ENCODE results near the gene NEK7.
"Not testable (repeated sequence)": the region's sequence is repeated elsewhere in the genome, so short reads cannot be mapped to it uniquely, and the experiment has no call there.

Gene NEK7

DNA sequence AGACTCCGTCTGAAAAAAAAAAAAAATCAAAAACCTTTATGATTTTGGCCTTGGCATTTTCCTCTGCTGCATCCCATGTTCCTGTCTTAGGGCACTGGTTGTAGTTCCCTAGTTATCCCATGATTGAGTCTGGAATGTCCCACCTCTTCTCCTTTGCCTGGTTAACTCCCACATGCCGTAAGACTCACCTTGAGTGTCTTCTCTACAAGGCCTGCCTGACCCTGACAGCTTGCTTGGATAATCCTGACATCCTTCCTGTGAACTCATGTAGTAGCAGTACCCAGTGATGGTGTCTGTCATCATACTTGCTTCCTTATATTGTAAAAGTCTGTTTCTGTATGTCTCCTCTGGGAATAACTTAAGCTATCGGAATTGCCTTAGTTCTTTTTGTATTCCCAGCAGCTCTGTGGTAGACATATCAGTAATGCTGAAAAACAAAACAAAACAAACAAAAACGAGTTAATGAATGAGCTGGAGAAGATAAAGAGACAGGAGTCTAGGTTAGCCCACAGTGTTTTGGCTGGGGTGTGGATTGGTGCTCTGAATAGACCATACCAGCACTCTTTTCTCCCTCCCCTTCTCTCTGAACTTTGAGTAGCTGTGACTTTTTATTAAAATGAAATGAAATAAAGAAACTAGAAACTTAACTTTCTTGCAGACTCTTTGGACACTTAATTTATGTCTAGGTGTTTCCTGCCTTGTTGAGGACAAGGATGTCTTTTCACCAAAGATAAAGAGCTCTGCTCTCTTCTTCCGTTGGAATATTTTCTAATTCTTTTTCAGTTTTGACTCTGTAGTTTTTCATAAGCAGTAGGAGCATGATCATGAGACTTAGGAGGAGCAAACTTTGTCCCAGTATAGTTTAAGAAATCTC lies 15.1 kb downstream of the NEK7 start:
- DNase-seq (ENCODE audit: low spot score) = no peak

DNA sequence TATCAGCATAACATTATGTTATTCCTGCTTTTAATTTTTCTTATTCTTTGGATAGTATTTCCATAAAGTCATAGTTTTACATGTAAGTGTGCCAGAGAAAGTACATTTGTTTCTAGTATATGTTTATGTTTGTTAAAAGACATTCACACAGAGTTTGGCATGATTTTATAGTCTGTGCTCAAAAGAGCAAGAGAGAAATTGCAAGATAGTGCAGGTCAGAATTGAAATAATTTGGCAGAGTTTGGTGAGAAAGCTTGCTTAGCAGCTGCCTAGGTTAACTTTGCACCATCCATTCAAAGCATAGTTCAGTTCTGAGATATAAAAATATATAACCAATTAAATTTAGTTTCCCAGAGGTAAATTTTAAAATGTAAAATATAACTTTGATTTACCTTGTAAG lies 17.0 kb downstream of the NEK7 start:
- no peak for DNase-seq (ENCODE audit: low spot score)

DNA sequence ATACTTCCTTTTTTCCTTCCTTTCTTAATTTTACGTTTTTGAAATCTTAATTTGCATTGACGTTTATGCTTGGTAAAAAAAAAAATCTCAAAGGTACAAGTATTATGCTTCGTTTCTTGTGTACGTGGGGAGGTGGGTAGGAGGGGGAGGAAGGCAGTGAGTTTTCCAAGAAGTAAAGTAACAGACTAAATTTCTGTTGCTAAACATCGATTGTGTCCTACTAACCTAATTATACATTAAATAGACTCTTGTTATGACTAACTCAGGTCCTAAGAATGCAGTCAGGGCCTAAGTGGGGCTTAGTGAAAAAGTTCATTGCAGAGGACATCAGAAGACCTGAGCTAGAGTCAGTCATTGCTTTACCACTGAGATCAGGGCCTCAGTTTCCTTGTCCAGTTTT lies 17.5 kb downstream of the NEK7 start:
- DNase-seq (ENCODE audit: low spot score) = no peak

DNA sequence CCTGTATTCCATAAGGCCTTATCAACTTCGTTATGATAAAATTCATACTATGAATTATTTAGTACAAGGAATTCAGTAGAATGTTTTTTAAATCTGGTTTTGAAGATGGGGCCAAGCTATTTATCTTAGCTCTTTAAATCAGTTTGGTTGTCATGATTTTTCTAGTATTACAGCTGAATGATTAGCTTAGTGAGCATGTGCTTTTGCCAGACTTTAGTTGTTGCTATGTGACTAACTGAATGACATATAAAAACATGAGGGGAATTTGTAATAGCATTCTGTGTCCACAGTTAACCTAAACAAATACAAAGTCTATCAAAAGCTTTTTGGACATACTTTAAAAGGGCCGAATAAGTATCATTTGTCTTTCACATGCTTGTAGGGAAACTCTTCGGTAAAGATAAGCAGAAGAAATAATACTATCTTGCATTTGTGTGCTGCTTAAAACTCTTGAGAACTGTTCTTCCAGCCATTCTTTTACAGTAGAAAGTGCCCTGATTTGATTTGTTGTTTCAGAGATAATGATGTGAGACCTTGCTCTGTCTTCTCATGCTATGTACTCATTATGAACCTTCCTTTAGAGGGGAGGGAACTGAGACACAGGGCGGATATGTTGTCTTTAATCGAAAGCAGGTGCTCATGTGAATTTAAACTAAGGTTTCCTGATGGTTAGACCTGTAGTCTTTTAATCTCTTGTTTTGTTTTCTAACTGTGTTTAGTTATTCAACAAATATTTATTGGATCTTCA lies 18.8 kb downstream of the NEK7 start:
- DNase-seq (ENCODE audit: low spot score) = no peak

DNA sequence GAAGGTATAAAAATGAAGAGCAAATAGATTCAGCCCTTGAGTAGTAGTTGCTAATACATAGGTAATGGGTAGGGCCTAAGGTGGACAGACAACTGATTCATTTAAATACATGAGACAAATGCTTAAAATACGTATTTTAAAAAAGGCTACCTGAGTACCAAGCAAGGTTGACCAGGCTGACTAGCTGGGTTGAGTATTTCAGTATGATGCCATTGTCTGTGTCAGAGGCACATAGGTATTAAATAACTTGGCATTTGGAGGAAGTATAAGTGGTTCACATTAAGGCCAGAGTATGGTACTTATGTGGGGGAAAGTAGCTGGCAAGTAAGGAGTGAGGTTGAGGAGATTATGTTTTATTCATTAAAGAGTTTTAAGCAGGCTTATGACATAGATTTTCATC lies 19.4 kb downstream of the NEK7 start:
- no peak for DNase-seq (ENCODE audit: low spot score)

DNA sequence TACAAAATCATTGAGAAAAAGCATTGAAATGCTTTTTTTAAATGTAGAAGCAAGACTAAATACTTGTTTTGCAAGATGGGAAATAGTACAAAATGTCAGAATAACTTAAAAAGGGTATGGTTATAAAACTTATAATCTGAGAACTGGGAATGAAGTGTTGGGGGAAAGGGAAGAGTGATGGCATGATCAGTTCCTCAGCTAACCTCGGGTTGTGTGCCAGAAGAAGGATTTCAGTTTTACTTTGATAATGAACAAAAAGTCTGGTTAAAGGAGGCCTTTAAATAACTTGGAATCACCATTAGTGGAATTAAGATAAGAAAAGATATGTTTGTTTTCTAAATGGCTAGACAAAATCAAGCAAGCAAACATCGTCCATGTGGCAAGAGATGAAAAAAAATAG lies 20.7 kb downstream of the NEK7 start:
- DNase-seq (ENCODE audit: low spot score) = no peak

DNA sequence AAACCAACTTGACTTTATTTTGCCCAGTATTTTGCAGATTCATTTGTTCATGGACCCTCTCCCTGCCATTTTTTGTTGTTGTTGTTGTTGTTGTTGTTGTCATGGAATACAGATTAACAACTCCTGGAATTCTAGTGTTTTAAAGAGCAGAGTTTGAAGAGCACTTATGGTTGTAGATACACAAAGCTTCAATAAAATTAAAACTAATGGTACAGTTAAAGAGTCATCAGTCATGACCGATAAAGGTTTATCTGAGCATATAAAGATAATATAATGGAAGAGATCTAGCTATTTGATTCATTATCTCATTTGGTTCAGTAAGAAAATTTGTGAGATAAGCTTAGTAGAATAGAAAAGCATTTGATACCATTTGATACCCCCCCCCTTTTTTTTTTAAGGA lies 21.8 kb downstream of the NEK7 start:
- DNase-seq (ENCODE audit: low spot score) = no peak

DNA sequence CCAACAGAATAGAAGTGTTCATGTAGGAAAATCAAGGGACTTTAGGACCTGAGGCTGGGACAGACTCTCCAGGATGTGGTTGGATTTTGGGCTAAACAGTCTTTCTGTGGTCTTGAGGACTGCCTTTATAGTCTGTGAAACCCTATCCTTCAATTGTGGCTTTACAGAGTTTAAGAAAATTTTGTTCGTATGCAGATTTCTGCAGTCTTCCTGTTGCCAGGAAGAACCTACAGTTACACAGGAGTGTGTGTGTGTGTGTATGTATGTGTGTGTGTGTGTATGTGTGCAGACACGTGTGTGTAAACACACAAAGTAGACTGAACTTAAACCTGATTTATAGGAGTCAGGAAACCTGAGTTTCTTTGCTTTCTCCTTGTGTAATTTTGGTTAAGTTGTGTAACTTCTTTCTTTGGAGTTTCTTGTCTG lies 22.8 kb downstream of the NEK7 start:
- DNase-seq (ENCODE audit: low spot score) = peak; percentile 27

DNA sequence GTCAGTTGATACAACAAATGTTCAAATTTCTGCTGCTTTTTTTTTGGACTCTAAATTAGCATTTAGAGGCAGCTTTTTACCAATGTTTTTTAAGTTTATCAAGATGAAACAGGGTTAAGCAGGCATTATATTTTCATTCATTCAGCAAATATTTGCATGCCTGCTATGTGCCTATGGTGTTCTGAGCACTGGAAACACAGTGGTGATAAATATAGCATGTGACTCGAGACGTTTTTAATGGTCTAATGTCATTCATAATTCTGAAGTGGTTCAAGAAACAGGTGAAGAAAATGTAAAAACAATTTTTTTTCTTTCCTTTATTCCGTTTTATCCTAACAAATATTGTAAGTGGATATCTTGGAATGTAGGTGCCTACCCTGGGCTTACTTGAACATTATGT lies 26.8 kb downstream of the NEK7 start:
- DNase-seq (ENCODE audit: low spot score) = no peak

DNA sequence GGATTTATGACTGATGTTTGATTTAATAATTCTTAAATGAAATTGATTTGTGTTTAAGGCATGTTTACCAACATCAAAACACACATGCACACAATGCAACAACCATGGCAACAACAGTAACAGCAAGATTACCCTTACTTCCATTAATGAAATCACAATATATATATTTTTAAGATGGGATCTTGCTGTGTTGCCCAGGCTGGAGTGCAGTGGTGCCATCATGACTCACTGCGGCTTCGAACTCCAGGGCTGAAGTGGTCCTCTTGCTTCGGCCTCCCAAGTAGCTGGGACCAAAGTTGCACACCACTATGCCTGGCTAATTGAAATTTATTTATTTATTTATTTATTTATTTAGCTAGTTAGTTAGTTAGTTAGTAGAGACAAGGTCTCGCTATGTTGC lies 27.7 kb downstream of the NEK7 start:
- no peak for DNase-seq (ENCODE audit: low spot score)

DNA sequence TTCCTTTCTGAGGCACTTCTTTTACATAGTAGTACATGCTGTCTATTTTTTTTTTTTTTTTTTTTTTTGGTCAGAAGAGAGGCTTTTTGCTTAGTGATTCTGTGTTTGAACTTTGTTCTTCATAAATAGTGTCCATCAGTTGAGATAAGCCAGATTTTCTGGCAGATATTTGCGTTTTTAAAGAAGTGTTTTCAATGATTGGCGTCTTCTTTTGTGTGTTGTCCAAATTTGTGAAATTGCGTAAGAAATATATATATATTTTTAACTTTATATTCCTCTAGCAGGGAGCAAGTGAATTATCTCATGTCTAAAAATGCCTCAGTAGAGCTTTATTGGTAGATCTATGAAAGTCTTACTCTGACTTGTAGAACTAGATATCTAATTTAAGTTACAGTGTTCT lies 28.3 kb downstream of the NEK7 start:
- DNase-seq (ENCODE audit: low spot score) = no peak

DNA sequence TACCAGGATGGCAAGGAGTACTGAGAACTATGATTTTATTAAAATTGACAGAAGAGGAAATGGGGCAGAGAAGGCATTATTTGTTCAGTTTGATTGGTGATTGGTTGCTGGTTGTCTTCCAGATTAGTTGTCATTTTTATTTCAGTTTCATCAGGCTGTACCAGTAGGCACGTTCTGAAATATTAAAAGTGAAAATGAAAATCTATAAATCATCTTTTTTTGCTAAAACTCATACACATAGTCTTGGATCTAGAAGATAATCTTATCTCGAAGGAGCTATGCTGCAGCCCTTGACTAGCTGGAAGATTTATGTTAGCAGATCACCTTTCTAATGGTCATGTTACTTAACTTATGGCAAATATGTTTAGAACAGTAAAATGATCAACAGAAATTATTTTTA lies 29.0 kb downstream of the NEK7 start:
- DNase-seq (ENCODE audit: low spot score) = no peak

DNA sequence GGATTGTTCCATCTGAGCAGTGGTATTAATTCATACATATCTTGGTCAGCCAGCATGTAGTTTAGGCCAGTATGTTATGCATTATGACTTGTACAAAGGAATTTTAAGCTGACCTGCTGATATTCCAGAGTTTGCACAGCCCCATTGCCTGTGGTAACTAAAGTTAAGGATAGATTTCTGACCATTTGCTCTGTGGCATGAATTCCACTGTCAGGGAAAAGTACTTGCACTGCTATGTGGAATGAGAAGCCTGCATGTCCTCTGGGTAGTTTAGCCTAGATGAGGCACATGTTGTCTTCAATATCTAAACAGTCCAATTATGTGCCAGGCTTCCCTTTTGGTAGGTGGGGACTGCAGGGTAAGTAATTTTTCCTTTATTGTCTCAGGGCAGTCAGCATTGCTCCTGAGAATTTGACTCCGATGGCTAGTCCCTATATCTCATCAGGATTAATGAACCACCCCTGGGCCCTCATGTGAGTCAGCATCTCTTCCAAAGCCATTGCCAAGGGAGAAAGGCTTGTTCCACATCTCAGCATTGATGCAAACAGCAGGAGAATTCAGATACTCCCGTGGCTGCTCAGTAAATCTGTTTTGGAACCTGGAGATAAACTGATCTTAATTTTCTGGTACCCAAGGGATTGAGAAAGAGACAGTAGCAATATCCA lies 30.2 kb downstream of the NEK7 start:
- DNase-seq (ENCODE audit: low spot score) = no peak

DNA sequence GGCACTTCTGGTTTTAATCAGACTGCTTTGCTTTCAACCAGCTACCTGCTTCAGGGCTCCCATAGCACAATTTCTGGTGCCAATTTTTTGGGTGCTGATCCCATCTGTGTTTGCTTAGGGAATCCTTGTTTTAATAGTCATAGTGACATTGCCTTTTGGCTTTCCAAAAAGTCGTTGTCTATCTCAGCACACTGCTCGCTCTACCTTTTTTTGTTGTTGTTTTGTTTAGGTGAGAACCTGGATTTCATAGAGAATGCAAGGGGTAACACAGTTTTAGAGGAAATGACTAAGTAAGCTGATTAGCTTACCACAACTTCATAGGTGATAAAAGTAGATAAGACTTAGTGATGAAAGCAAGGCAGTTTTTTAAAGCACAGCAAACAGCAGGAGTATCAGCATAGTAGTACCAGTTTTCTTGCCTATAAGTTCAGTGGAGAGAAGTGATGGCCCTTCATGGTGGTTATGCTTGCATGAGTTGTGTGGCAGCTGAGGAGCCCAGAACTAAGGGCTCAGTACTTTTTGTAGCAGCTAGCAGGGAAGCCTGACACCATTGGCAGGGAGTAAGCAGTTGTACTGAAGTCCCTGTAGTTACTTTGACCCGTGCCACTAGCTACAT lies 31.3 kb downstream of the NEK7 start:
- no peak for DNase-seq (ENCODE audit: low spot score)

DNA sequence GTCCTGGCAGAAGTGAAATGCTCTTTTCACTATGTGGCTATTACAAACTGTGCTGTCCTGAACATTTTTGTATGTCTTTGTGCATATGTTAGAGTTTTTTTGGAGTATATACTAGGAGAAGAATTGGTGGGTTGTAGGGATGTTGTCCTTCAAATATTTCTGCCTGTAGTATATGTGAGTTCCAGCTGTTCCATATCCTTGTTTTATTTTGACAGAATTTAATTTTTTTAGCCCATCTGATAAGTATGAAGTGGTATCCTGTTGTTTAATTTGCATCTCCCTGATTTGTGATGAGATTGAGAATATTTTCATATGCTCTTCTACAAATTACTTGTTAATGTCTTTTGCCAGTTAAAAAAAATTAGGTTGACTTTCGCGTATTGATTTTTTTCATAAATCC lies 34.3 kb downstream of the NEK7 start:
- DNase-seq (ENCODE audit: low spot score) = no peak

DNA sequence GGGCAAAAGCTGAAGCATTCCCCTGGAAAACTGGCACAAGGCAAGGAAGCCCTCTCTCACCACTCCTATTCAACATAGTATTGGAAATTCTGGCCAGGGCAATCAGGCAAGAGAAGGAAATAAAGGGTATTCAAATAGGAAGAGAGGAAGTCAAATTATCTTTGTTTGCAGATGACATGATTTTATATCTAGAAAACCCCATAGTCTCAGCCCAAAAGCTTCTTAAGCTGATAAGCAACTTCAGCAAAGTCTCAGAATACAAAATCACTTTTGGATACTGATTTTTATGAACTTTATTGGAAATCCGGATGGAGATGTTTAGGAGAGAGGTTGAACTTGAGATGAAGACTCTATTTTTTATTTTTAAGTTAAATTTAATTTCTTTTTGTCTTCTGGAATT lies 37.1 kb downstream of the NEK7 start:
- DNase-seq (ENCODE audit: low spot score) = not testable (repeated sequence)

DNA sequence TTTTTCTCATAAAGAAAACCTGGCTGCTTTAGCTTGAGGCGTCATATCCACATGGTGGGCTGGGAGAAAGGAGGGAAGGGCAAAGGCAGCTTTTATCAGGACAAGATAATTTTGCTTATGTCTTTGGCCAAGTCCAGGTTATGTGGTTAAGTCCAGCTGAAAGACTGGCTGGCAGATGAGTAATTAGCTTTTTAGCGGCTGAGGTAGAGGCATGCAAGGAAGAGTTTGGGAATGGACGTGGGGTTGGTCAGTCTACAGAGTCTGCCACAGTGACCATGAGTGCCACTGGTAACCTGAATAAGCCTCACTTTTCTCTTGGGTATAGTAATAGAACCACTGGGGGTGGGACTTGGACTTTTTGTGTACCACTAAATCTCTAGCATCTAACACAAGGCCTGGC lies 39.8 kb downstream of the NEK7 start:
- DNase-seq (ENCODE audit: low spot score) = no peak

DNA sequence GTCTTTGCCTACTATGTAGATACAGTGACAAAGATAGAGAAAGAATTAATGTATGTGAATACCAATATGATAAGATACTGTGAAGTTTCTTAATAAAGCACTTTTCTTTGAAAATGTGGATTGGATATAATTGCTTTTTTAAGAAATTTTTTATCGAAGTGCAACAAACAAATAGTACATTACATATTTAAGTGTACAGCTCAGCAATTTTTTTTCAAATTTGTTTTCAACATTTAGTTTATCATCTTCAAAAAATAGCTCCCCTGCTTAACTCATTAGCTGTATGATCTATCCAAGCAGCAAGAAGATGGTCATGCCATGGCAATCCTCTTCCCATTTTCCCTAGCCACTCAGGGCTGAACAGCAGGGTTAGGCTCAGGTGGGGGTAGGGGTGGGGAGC lies 40.5 kb downstream of the NEK7 start:
- no peak for DNase-seq (ENCODE audit: low spot score)

DNA sequence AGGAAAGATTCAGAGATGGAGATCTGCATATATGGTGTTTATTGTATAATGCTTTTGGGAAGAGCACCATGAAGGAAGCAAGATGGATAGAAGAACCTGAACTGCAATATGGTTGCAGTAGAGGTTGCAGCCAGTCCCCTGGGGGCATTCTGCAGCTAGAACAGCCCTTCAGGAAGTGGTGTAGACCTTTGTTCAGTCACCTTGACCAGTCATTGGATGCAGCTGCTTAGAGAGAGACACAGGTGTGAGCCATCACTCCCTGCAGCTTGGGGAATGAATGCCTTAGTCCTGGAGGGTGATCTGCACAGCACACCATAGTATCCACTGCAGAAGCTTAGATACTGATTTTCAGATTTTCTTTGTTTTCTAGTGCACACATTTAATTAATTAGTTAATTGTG lies 42.3 kb downstream of the NEK7 start:
- peak; percentile 9 for DNase-seq (ENCODE audit: low spot score)

DNA sequence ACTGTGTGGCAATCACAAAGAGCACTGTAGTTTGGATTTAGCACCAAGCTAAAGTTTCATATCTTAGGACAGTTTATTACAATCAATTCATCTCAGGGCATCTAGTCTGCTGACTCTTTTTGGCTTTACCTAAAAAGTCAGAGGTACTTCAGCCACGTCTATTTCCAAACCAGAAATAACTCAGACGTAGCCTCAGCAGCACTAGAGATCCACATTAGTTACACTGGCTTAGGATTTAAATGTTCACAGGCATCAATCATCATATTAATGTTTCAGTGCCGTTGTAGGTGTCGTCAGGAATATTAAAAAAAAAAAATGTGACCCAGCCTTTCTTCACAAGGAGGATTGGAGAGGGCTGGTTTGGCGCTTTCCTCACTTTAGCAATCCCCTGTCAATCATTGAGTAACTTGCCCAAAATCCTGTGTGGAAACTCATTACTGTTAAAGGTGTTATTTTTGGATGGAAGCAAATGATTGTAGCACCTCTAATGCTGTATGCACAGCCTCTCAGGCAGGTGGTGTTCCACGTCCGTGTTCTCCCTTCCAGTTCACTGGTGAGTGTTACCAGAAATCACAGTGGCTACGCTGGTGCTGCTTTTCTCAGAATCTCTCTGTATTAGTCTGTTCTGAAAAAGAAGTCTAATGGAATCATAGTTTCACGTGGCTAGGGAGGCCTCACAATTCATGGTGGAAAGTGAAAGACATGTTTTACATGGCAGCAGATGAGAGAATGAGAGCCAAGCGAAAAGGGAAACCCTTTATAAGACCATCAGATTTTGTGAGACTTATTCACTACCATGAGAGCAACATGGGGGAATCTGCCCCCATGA lies 45.4 kb downstream of the NEK7 start:
- no peak for DNase-seq (ENCODE audit: low spot score)

DNA sequence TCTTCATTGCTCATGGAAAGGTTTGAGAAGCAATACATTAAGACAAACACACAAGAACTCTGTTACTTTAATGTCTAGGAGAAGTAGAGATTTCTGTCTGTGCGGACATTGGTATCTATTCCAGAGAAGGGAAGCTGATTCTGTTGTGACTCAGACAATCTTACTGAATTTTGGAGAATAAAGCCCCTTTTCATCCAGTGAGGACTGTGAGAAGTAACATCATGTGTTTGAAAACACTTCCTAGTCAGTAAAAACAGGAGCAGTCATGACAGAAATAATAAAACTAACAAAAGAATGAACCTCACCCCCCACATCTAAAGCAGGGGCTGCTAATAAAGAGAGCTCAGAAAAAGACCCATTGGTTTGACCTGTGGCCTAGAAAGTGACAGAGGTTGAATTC lies 46.6 kb downstream of the NEK7 start:
- no peak for DNase-seq (ENCODE audit: low spot score)
